Subcutaneous adipose tissue (tissue), 4 donors: ENCODE measurements around the gene NMU. TPM values are rescaled to one million over a fixed set of nuclear protein-coding genes. Genes with fewer than 3 reads are reported as not detected.

Source experiments
- total RNA-seq, 4 donors: library from RNA; depleted of rRNA; stranded (reverse); fragments of >200 nt; gene quantifications; one replicate each; pipeline ENCODE4 v1.1.0, GENCODE V29; 2016
- TF ChIP-seq, protein P1 (sequence below): fragments of 450-650 bp; IDR thresholded peaks from one replicate; pipeline ENCODE4 v1.5.1; 2016; ENCODE audit warnings: low read depth, mild to moderate bottlenecking, control low read depth, antibody characterized with exemption, moderate library complexity

Gene NMU
- total RNA-seq, 4 donors from 2014 or later = not detected

- TF ChIP-seq, protein P1, sequence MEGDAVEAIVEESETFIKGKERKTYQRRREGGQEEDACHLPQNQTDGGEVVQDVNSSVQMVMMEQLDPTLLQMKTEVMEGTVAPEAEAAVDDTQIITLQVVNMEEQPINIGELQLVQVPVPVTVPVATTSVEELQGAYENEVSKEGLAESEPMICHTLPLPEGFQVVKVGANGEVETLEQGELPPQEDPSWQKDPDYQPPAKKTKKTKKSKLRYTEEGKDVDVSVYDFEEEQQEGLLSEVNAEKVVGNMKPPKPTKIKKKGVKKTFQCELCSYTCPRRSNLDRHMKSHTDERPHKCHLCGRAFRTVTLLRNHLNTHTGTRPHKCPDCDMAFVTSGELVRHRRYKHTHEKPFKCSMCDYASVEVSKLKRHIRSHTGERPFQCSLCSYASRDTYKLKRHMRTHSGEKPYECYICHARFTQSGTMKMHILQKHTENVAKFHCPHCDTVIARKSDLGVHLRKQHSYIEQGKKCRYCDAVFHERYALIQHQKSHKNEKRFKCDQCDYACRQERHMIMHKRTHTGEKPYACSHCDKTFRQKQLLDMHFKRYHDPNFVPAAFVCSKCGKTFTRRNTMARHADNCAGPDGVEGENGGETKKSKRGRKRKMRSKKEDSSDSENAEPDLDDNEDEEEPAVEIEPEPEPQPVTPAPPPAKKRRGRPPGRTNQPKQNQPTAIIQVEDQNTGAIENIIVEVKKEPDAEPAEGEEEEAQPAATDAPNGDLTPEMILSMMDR = no peak
These were observed 81.6 kb downstream of the NMU start for GRCh38 chr4:55554453-55555030.

DNA sequence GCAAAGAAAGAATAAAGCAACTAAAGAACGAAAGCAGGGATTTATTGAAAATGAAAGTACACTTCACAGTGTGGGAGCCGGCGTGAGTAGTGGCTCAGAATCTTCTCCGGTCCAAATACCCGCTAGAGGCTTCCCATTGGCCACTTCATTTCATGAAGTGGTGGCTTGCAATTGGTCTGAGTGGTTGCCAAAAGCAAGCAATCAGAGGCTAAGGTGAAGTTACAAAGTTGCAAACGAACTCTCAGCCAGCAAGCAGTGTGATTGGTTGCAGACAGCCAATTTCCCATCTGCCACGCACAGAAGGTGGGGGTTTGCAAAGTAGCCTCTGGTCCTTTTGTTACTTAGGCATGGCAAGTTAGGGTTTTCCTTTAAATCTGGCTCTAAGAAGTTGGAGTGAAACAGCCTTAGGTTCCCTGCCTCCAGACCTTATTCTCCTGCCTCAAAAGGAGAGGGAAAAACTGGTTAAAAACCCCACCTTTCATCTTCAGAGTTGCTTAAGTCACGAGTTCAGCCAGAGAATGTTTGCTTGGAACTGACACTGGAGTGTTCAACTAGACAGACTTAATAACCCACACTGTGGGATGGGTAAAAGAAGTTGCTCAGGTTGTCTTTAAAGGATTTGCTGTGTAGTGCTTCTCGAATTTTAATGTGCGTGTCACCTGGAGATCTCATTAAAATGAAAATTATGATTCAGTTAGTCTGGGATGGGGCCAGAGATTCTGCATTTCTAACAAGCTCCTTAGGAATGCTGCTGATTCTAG is 82.5 kb downstream of the NMU start:
- TF ChIP-seq, protein P1 = no peak

- TF ChIP-seq, protein P1 = no peak
These were observed 86.2 kb downstream of the NMU start for GRCh38 chr4:55549888-55550287.

GRCh38 chr4:55547918-55548317 is 88.2 kb downstream of the NMU start:
- TF ChIP-seq, protein P1 = no peak

- TF ChIP-seq, protein P1 = no peak
These were observed 88.7 kb downstream of the NMU start for GRCh38 chr4:55547466-55547770.

DNA sequence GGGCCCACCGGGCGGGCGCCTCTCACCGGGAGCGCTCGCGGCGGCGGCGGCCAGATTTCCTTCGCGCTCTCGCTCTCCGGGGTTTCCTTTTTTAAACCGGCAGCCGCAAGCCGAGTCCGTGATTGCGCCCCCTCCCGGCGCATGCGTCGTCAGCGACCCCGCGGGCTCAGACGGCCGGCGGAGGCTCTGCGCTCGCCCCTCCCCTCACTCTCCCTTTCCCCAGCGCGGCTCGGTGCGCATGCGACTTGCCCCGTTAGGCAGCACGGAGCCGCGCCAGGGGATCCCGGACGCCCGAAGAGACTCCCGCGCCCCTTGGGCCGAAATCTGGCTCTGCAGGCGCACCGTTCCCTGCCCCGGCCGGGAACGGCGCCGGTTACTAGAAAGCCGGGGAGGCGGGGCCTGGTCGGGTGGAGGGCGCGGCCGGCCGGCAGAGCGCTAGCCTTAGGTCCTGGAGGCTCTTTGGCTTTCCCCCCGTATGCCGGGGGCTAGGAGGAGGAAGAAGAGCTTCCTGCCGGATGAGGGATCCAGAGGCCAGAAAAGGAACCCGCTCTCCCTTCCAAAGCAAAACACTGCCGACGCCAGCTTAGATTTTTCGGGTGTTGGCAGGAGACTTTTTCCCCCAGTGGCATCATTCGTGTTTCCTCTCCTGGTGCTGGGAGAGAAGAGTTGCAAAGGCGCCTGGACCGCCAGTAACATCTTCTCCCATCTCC is 89.2 kb downstream of the NMU start, which contains the start of gene CLOCK:
CLOCK (minus strand) TSS at position 154 of the 710 bp plus-strand sequence. CDS start 64,124 bp downstream, outside the sequence.
- TF ChIP-seq, protein P1 = no peak

GRCh38 chr4:55546506-55546755 is 89.7 kb downstream of the NMU start:
- TF ChIP-seq, protein P1 = no peak
